PFSK-1 (cell line): Measurements from ENCODE around the gene PATE3.

Experiments used
- POLR2AphosphoS5 ChIP-seq: IDR thresholded peaks from 2 replicates; pipeline ENCODE4 v1.6.1; 2012; ENCODE audit warnings: low read depth, mild to moderate bottlenecking, control low read depth, low read length, moderate library complexity
- REST ChIP-seq, 2 experiments: IDR thresholded peaks; 2 replicates each; pipeline versions ENCODE4 v1.6.1 to v1.8.0; 2011 to 2012; ENCODE audit warnings: low read depth in 2 of 2, low read length in 2 of 2, control low read depth in 1 of 2, inconsistent platforms in 1 of 2, mild to moderate bottlenecking in 1 of 2, moderate library complexity in 1 of 2; ENCODE audit not compliant: insufficient read depth in 1 of 2
- SIN3A ChIP-seq: IDR thresholded peaks from 2 replicates; pipeline ENCODE4 v1.6.1; 2012; ENCODE audit warnings: mild to moderate bottlenecking, low read length, moderate library complexity, borderline replicate concordance; ENCODE audit not compliant: insufficient read depth
- TAF1 ChIP-seq: IDR thresholded peaks from 2 replicates; pipeline ENCODE4 v1.6.1; 2012; ENCODE audit warnings: low read length, control low read depth, borderline replicate concordance; ENCODE audit not compliant: insufficient read depth

- no peak for TF ChIP-seq REST (IDR thresholded peaks at IDR 0.05; ENCODE audit: insufficient read depth in 1 of 2, low read depth in 2 of 2, low read length in 2 of 2)
- no peak for TF ChIP-seq POLR2AphosphoS5
- TF ChIP-seq SIN3A: no peak
- no peak for TF ChIP-seq TAF1
Measured at GRCh38 chr11:125740617-125741016, 47.3 kb upstream of the PATE3 start.
